HUES48 (cell line): ENCODE data around the gene SDSL.

ENCODE experiments used
- H3K27ac ChIP-seq: one replicate; pipeline ENCODE4 v1.7.0; 2013; ENCODE audit warnings: low read depth, low read length, inconsistent platforms
- H3K27me3 ChIP-seq: 2 replicates; pipeline ENCODE4 v1.6.1; 2013; ENCODE audit warnings: mild to moderate bottlenecking, low read length; ENCODE audit not compliant: control insufficient read depth, insufficient read depth
- H3K36me3 ChIP-seq: 2 replicates; pipeline ENCODE4 v1.6.1; 2013; ENCODE audit warnings: low read length; ENCODE audit not compliant: control insufficient read depth, insufficient read depth
- H3K4me1 ChIP-seq: 2 replicates; pipeline ENCODE4 v1.6.1; 2013; ENCODE audit warnings: mild to moderate bottlenecking, low read length; ENCODE audit not compliant: control insufficient read depth, insufficient read depth
- H3K4me3 ChIP-seq: 2 replicates; pipeline ENCODE4 v1.5.1; 2013; ENCODE audit warnings: mild to moderate bottlenecking, low read depth, low read length
- H3K9ac ChIP-seq: 2 replicates; pipeline ENCODE4 v1.6.1; 2013; ENCODE audit warnings: mild to moderate bottlenecking, low read depth, low read length, moderate library complexity
- H3K9me3 ChIP-seq: 2 replicates; pipeline ENCODE4 v1.6.1; 2013; ENCODE audit warnings: low read length; ENCODE audit not compliant: control insufficient read depth, insufficient read depth

SDSL gene

GRCh38 chr12:113470871-113471618, 48.9 kb downstream of the SDSL start:
- Histone ChIP-seq H3K27me3 (peaks cover 100% of the 10 kb centered on the region), H3K9me3 (no peaks in the 10 kb centered on the region), H3K4me1 (peaks cover 63% of the 10 kb centered on the region), H3K9ac (no peak overlapping the region), H3K4me3 (peak overlapping the region; percentile 64), H3K36me3 (peaks cover 4% of the 10 kb centered on the region; the same call in 1 of the 2 replicates), H3K27ac (no peak overlapping the region)

- H3K9ac ChIP-seq, result peak within 1 kb of the TSS; percentile 17; the same call in 1 of the 2 replicates
- H3K4me3 ChIP-seq, result peak within 1 kb of the TSS; percentile 64
- peaks cover 57% of the 10 kb centered on the region for H3K4me1 ChIP-seq
- H3K9me3 ChIP-seq, result no peaks in the 10 kb centered on the region
- peaks cover 100% of the 10 kb centered on the region for H3K27me3 ChIP-seq
- H3K27ac ChIP-seq, result no peak within 1 kb of the TSS
- H3K36me3 ChIP-seq, result peaks cover 3% of the 10 kb centered on the region; the same call in 1 of the 2 replicates
Measured at GRCh38 chr12:113471619-113472171, 49.5 kb downstream of the SDSL start, which contains the start of gene LHX5. TSS of gene LHX5 (minus strand) at chr12:113471871. CDS start at chr12:113471498, 373 bp downstream.

GRCh38 chr12:113472191-113473121, 50.3 kb downstream of the SDSL start:
- Histone ChIP-seq H3K4me1 (peaks cover 54% of the 10 kb centered on the region), H3K27me3 (peaks cover 97% of the 10 kb centered on the region), H3K4me3 (peak overlapping the region; percentile 64), H3K9me3 (no peaks in the 10 kb centered on the region), H3K9ac (peak overlapping the region; percentile 17; the same call in 1 of the 2 replicates), H3K27ac (no peak overlapping the region), H3K36me3 (no peaks in the 10 kb centered on the region)

GRCh38 chr12:113473400-113473799, 51.2 kb downstream of the SDSL start:
- H3K27ac ChIP-seq, result no peak overlapping the region
- peak overlapping the region; percentile 64 for H3K4me3 ChIP-seq
- peaks cover 97% of the 10 kb centered on the region for H3K27me3 ChIP-seq
- no peaks in the 10 kb centered on the region for H3K36me3 ChIP-seq
- no peaks in the 10 kb centered on the region for H3K9me3 ChIP-seq
- H3K4me1 ChIP-seq, result peaks cover 56% of the 10 kb centered on the region
- H3K9ac ChIP-seq, result no peak overlapping the region

- H3K27ac ChIP-seq, result no peak overlapping the region
- no peaks in the 10 kb centered on the region for H3K36me3 ChIP-seq
- peaks cover 54% of the 10 kb centered on the region for H3K4me1 ChIP-seq
- H3K27me3 ChIP-seq, result peaks cover 97% of the 10 kb centered on the region
- no peaks in the 10 kb centered on the region for H3K9me3 ChIP-seq
- peak overlapping the region; percentile 64; the same call in 1 of the 2 replicates for H3K4me3 ChIP-seq
- H3K9ac ChIP-seq, result no peak overlapping the region
Measured at GRCh38 chr12:113473942-113474341, 51.8 kb downstream of the SDSL start.

- Histone ChIP-seq H3K4me1 (peaks cover 54% of the 10 kb centered on the region), H3K9me3 (no peaks in the 10 kb centered on the region), H3K27ac (no peak overlapping the region), H3K36me3 (no peaks in the 10 kb centered on the region), H3K27me3 (peaks cover 97% of the 10 kb centered on the region), H3K9ac (no peak overlapping the region), H3K4me3 (peak overlapping the region; percentile 64; the same call in 1 of the 2 replicates)
Measured at GRCh38 chr12:113474635-113475436, 52.7 kb downstream of the SDSL start.

- Histone ChIP-seq H3K36me3 (no peaks in the 10 kb centered on the region), H3K9me3 (no peaks in the 10 kb centered on the region), H3K9ac (no peak overlapping the region), H3K4me1 (peaks cover 54% of the 10 kb centered on the region), H3K27ac (peak overlapping the region; percentile 40), H3K4me3 (peak overlapping the region; percentile 64), H3K27me3 (peaks cover 97% of the 10 kb centered on the region)
Measured at GRCh38 chr12:113475451-113476175, 53.4 kb downstream of the SDSL start.

GRCh38 chr12:113476176-113476986, 54.2 kb downstream of the SDSL start:
- Histone ChIP-seq H3K9ac (no peak overlapping the region), H3K9me3 (no peaks in the 10 kb centered on the region), H3K27ac (peak overlapping the region; percentile 40), H3K36me3 (no peaks in the 10 kb centered on the region), H3K4me3 (peak overlapping the region; percentile 64), H3K27me3 (peaks cover 97% of the 10 kb centered on the region), H3K4me1 (peaks cover 54% of the 10 kb centered on the region)

- H3K9ac ChIP-seq, result no peak overlapping the region
- H3K36me3 ChIP-seq, result no peaks in the 10 kb centered on the region
- peaks cover 97% of the 10 kb centered on the region for H3K27me3 ChIP-seq
- peaks cover 60% of the 10 kb centered on the region for H3K4me1 ChIP-seq
- H3K9me3 ChIP-seq, result no peaks in the 10 kb centered on the region
- H3K4me3 ChIP-seq, result peak overlapping the region; percentile 60; the same call in 1 of the 2 replicates
- H3K27ac ChIP-seq, result peak overlapping the region; percentile 37
Measured at GRCh38 chr12:113477171-113477841, 55.1 kb downstream of the SDSL start.
